Muscle layer of colon (tissue), 2 donors: ENCODE measurements around the gene SETBP1.

Experiments used
- H3K27ac ChIP-seq: one replicate; pipeline ENCODE4 v1.7.0; 2013; ENCODE audit warnings: low read depth, mild to moderate bottlenecking, low read length, moderate library complexity
- H3K27me3 ChIP-seq, 2 donors: one replicate each; pipeline ENCODE4 v1.7.0; 2013; ENCODE audit warnings: low read length in 2 of 2, mild to moderate bottlenecking in 2 of 2; ENCODE audit not compliant: insufficient read depth in 2 of 2, control insufficient read depth in 1 of 2
- H3K36me3 ChIP-seq: one replicate; pipeline ENCODE4 v1.7.0; 2013; ENCODE audit warnings: mild to moderate bottlenecking, low read length; ENCODE audit not compliant: insufficient read depth
- H3K4me1 ChIP-seq: one replicate; pipeline ENCODE4 v1.7.0; 2013; ENCODE audit warnings: mild to moderate bottlenecking, low read length; ENCODE audit not compliant: insufficient read depth
- H3K4me3 ChIP-seq, 2 donors: one replicate each; pipeline ENCODE4 v1.7.0; 2013; ENCODE audit warnings: low read length in 2 of 2, low read depth in 1 of 2, mild to moderate bottlenecking in 1 of 2, moderate library complexity in 1 of 2
- H3K9ac ChIP-seq: one replicate; pipeline ENCODE4 v1.7.0; 2013; ENCODE audit warnings: low read length
- H3K9me3 ChIP-seq: one replicate; pipeline ENCODE4 v1.7.0; 2013; ENCODE audit warnings: mild to moderate bottlenecking, low read length
- donor health status: abdominal sarcoma.
- donor health status: Adenocarcinoma of cecum.

Gene SETBP1

GRCh38 chr18:44893045-44893706 is 212.5 kb downstream of the SETBP1 start:
- peaks cover 25% of the 10 kb centered on the region for H3K4me1 ChIP-seq
- no peak overlapping the region for H3K27ac ChIP-seq
- H3K9me3 ChIP-seq: no peaks in the 10 kb centered on the region
- H3K27me3 ChIP-seq: no peaks in the 10 kb centered on the region
- H3K36me3 ChIP-seq: no peaks in the 10 kb centered on the region
- no peak overlapping the region for H3K4me3 ChIP-seq
- no peak overlapping the region for H3K9ac ChIP-seq

- no peaks in the 10 kb centered on the region for H3K36me3 ChIP-seq
- H3K4me3 ChIP-seq: no peak overlapping the region
- H3K9me3 ChIP-seq: no peaks in the 10 kb centered on the region
- peaks cover 25% of the 10 kb centered on the region for H3K4me1 ChIP-seq
- H3K9ac ChIP-seq: no peak overlapping the region
- no peaks in the 10 kb centered on the region for H3K27me3 ChIP-seq
- no peak overlapping the region for H3K27ac ChIP-seq
Observed at GRCh38 chr18:44893966-44894365, 213.3 kb downstream of the SETBP1 start.

GRCh38 chr18:44895176-44895798 is 214.6 kb downstream of the SETBP1 start:
- Histone ChIP-seq H3K4me3 (no peak overlapping the region), H3K4me1 (peaks cover 28% of the 10 kb centered on the region), H3K27me3 (no peaks in the 10 kb centered on the region), H3K9ac (no peak overlapping the region), H3K36me3 (no peaks in the 10 kb centered on the region), H3K9me3 (no peaks in the 10 kb centered on the region), H3K27ac (no peak overlapping the region)

GRCh38 chr18:44896846-44897245 is 216.2 kb downstream of the SETBP1 start:
- Histone ChIP-seq H3K9me3 (no peaks in the 10 kb centered on the region), H3K4me3 (no peak overlapping the region), H3K9ac (no peak overlapping the region), H3K4me1 (peaks cover 28% of the 10 kb centered on the region), H3K27me3 (no peaks in the 10 kb centered on the region), H3K27ac (no peak overlapping the region), H3K36me3 (no peaks in the 10 kb centered on the region)

GRCh38 chr18:44897411-44897810 is 216.7 kb downstream of the SETBP1 start:
- H3K4me3 ChIP-seq: no peak overlapping the region
- no peak overlapping the region for H3K9ac ChIP-seq
- no peaks in the 10 kb centered on the region for H3K9me3 ChIP-seq
- H3K27me3 ChIP-seq: no peaks in the 10 kb centered on the region
- H3K4me1 ChIP-seq: peaks cover 28% of the 10 kb centered on the region
- peak overlapping the region; percentile 3 for H3K27ac ChIP-seq
- no peaks in the 10 kb centered on the region for H3K36me3 ChIP-seq

- peaks cover 28% of the 10 kb centered on the region for H3K4me1 ChIP-seq
- H3K27me3 ChIP-seq: no peaks in the 10 kb centered on the region
Observed at GRCh38 chr18:44897816-44898215, 217.1 kb downstream of the SETBP1 start.

GRCh38 chr18:44898498-44898897 is 217.8 kb downstream of the SETBP1 start:
- Histone ChIP-seq H3K4me1 (peaks cover 26% of the 10 kb centered on the region), H3K4me3 (no peak overlapping the region), H3K27ac (no peak overlapping the region), H3K9ac (no peak overlapping the region), H3K27me3 (no peaks in the 10 kb centered on the region), H3K9me3 (no peaks in the 10 kb centered on the region), H3K36me3 (no peaks in the 10 kb centered on the region)

More at GRCh38 chr18:44897816-44898215, 217.1 kb downstream of the SETBP1 start:
- H3K27ac ChIP-seq: peak overlapping the region; percentile 3
- no peaks in the 10 kb centered on the region for H3K36me3 ChIP-seq
- H3K9ac ChIP-seq: no peak overlapping the region
- no peak overlapping the region for H3K4me3 ChIP-seq
- no peaks in the 10 kb centered on the region for H3K9me3 ChIP-seq

GRCh38 chr18:44899832-44900231 is 219.1 kb downstream of the SETBP1 start:
- H3K4me1 ChIP-seq: peaks cover 20% of the 10 kb centered on the region
- H3K9me3 ChIP-seq: no peaks in the 10 kb centered on the region
- H3K36me3 ChIP-seq: no peaks in the 10 kb centered on the region

GRCh38 chr18:44900627-44901026 is 219.9 kb downstream of the SETBP1 start:
- Histone ChIP-seq H3K36me3 (no peaks in the 10 kb centered on the region), H3K27ac (no peak overlapping the region), H3K9ac (no peak overlapping the region), H3K9me3 (no peaks in the 10 kb centered on the region), H3K4me3 (no peak overlapping the region), H3K27me3 (no peaks in the 10 kb centered on the region), H3K4me1 (peaks cover 20% of the 10 kb centered on the region)

More at GRCh38 chr18:44899832-44900231, 219.1 kb downstream of the SETBP1 start:
- H3K9ac ChIP-seq: no peak overlapping the region
- no peak overlapping the region for H3K4me3 ChIP-seq
- no peak overlapping the region for H3K27ac ChIP-seq
- no peaks in the 10 kb centered on the region for H3K27me3 ChIP-seq

GRCh38 chr18:44901283-44901682 is 220.6 kb downstream of the SETBP1 start:
- H3K36me3 ChIP-seq: no peaks in the 10 kb centered on the region
- no peak overlapping the region for H3K9ac ChIP-seq
- H3K4me1 ChIP-seq: peaks cover 20% of the 10 kb centered on the region
- no peak overlapping the region for H3K27ac ChIP-seq
- no peak overlapping the region for H3K4me3 ChIP-seq
- H3K27me3 ChIP-seq: no peaks in the 10 kb centered on the region
- H3K9me3 ChIP-seq: no peaks in the 10 kb centered on the region

GRCh38 chr18:44903327-44903726 is 222.6 kb downstream of the SETBP1 start:
- no peaks in the 10 kb centered on the region for H3K27me3 ChIP-seq
- H3K9ac ChIP-seq: no peak overlapping the region
- no peak overlapping the region for H3K27ac ChIP-seq
- H3K4me3 ChIP-seq: no peak overlapping the region
- H3K36me3 ChIP-seq: no peaks in the 10 kb centered on the region
- peaks cover 9% of the 10 kb centered on the region for H3K4me1 ChIP-seq
- H3K9me3 ChIP-seq: no peaks in the 10 kb centered on the region

GRCh38 chr18:44904768-44905167 is 224.1 kb downstream of the SETBP1 start:
- H3K27me3 ChIP-seq: no peaks in the 10 kb centered on the region
- no peak overlapping the region for H3K27ac ChIP-seq
- no peak overlapping the region for H3K4me3 ChIP-seq
- H3K9ac ChIP-seq: no peak overlapping the region
- H3K4me1 ChIP-seq: peaks cover 10% of the 10 kb centered on the region
- H3K36me3 ChIP-seq: no peaks in the 10 kb centered on the region
- no peaks in the 10 kb centered on the region for H3K9me3 ChIP-seq
